Keratinocyte (primary cell): ENCODE measurements around the gene NYAP2. TPM values are rescaled to one million over a fixed set of nuclear protein-coding genes. Genes with fewer than 3 reads are reported as not detected.

ENCODE experiments used
- DNase-seq: peaks from one replicate; pipeline ENCODE4 v3.0.0-alpha.2; 2011; ENCODE audit warnings: low read depth, missing footprints, low spot score
- FAIRE-seq: peaks from 2 replicates; lab custom pipeline; 2011; peaks lifted over from hg19 to GRCh38; lab: Jason Lieb, UNC
- H2AFZ ChIP-seq: 2 replicates; pipeline ENCODE4 v1.6.0; 2012; ENCODE audit warnings: low read length, control low read depth, inconsistent platforms; ENCODE audit not compliant: control insufficient read depth
- H3K27ac ChIP-seq: 2 replicates; pipeline ENCODE4 v1.5.1; 2011; ENCODE audit warnings: low read length; ENCODE audit not compliant: control insufficient read depth, insufficient read depth
- H3K27me3 ChIP-seq: 3 replicates; pipeline ENCODE4 v1.6.0; 2011; ENCODE audit warnings: low read length; ENCODE audit not compliant: control insufficient read depth, insufficient read depth; ENCODE audit errors: extremely low read depth
- H3K36me3 ChIP-seq, 2 experiments: 2 replicates in 1 of 2; 3 replicates in 1 of 2; pipeline ENCODE4 v1.5.1; 2011; ENCODE audit warnings: low read length in 2 of 2, mild to moderate bottlenecking in 1 of 2; ENCODE audit not compliant: control insufficient read depth in 2 of 2, insufficient read depth in 2 of 2; ENCODE audit errors: extremely low read depth in 1 of 2
- H3K4me1 ChIP-seq: 3 replicates; pipeline ENCODE4 v1.5.1; 2011; ENCODE audit warnings: low read length; ENCODE audit not compliant: control insufficient read depth, insufficient read depth; ENCODE audit errors: extremely low read depth
- H3K4me2 ChIP-seq: 3 replicates; pipeline ENCODE4 v1.6.0; 2011; ENCODE audit warnings: low read depth, low read length; ENCODE audit not compliant: control insufficient read depth, insufficient read depth; ENCODE audit errors: extremely low read depth
- H3K4me3 ChIP-seq, 3 experiments: fragments of 200-600 bp in 1 of 3; sonication (generic) in 1 of 3; 2 replicates in 2 of 3; 3 replicates in 1 of 3; pipeline ENCODE4 v1.5.1; 2011 to 2016; ENCODE audit warnings: low read length in 3 of 3, mild to moderate bottlenecking in 3 of 3, control low read depth in 2 of 3, inconsistent platforms in 1 of 3, low read depth in 1 of 3, mixed read lengths in 1 of 3, mixed run types in 1 of 3, moderate library complexity in 1 of 3; ENCODE audit not compliant: control insufficient read depth in 2 of 3, insufficient read depth in 2 of 3; ENCODE audit errors: extremely low read depth in 1 of 3
- H3K79me2 ChIP-seq: 2 replicates; pipeline ENCODE4 v1.6.0; 2012; ENCODE audit warnings: low read length; ENCODE audit not compliant: control insufficient read depth, insufficient read depth
- H3K9ac ChIP-seq: 3 replicates; pipeline ENCODE4 v1.6.0; 2011; ENCODE audit warnings: low read length; ENCODE audit not compliant: control insufficient read depth, insufficient read depth; ENCODE audit errors: extremely low read depth
- H3K9me1 ChIP-seq: 3 replicates; pipeline ENCODE4 v1.6.0; 2011; ENCODE audit warnings: low read length; ENCODE audit not compliant: control insufficient read depth, insufficient read depth; ENCODE audit errors: extremely low read depth
- H3K9me3 ChIP-seq: 2 replicates; pipeline ENCODE4 v1.5.1; 2012; ENCODE audit warnings: low read depth, low read length; ENCODE audit not compliant: control insufficient read depth
- H4K20me1 ChIP-seq: 3 replicates; pipeline ENCODE4 v1.6.0; 2011; ENCODE audit warnings: low read length; ENCODE audit not compliant: control insufficient read depth, insufficient read depth; ENCODE audit errors: extremely low read depth
- CTCF ChIP-seq, 3 experiments: IDR thresholded peaks in 1 of 3; conservative IDR thresholded peaks in 1 of 3; optimal IDR thresholded peaks in 1 of 3; 2 replicates in 2 of 3; 3 replicates in 1 of 3; pipeline versions ENCODE3 to v1.5.1; 2011; ENCODE audit warnings: low read length in 3 of 3, mild to moderate bottlenecking in 3 of 3, moderate library complexity in 2 of 3, control low read depth in 1 of 3, inconsistent platforms in 1 of 3; ENCODE audit not compliant: insufficient read depth in 2 of 3; ENCODE audit errors: extremely low read depth in 1 of 3
- EZH2 ChIP-seq: IDR thresholded peaks from one replicate; pipeline ENCODE4 v1.6.1; 2012; ENCODE audit warnings: inconsistent platforms, mild to moderate bottlenecking, low read length, moderate library complexity
- dilution Hi-C: fragments of 300-500 bp; cut with MboI; formaldehyde crosslinking; loops from one replicate; pipeline ENCODE4 v1.7.0; 2020; ENCODE audit warnings: low sequenced_read_pairs; ENCODE audit not compliant: extremely low pct_ligation_motif_present
- polyA plus RNA-seq, 5 experiments: library from polyadenylated mRNA; depleted of rRNA in 3 of 5; stranded (reverse) in 3 of 5; stranded (forward) in 1 of 5; unstranded in 1 of 5; fragments of >200 nt; gene quantifications; 1 replicate in 1 of 5; 2 replicates in 3 of 5; 3 replicates in 1 of 5; pipeline versions ENCODE4 v1.2.1 to v1.2.3, GENCODE V29; 2011 to 2012; ENCODE audit warnings: missing spikeins in 2 of 5, low read depth in 1 of 5, low replicate concordance in 1 of 5

Gene NYAP2
- polyA plus RNA-seq, 1 donor (not counting 4 experiments of a cell fraction or from before 2014, with no cell fraction given): not detected

- H4K20me1 ChIP-seq: no peaks in the 10 kb centered on the region
Measured at GRCh38 chr2:225416616-225417367, 17.3 kb downstream of the NYAP2 start.

DNA sequence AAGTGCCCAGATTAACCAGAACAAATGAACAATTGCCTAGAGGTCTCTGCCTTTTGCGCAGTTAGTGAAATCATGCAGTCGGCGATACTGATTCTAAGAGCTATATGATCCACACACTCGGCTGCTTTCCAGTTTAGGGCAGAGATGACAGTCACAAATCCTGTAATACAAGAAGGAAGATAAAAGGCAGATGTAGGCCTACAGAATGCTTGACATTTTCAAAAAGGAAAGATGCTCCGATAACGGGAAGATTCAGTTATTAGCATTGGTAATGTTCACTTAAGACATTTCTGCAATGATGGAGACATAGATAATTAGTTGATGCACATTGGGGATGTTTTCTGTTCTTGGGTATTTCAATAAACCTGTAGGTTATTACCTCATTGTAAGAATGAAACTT lies 19.5 kb downstream of the NYAP2 start:
- Histone ChIP-seq H3K9me1 (no peaks in the 10 kb centered on the region), H3K79me2 (no peaks in the 10 kb centered on the region), H4K20me1 (no peaks in the 10 kb centered on the region), H3K4me1 (no peaks in the 10 kb centered on the region), H3K9ac (no peak overlapping the region), H2AFZ (no peak overlapping the region), H3K4me2 (no peak overlapping the region), H3K27me3 (no peaks in the 10 kb centered on the region), H3K9me3 (no peaks in the 10 kb centered on the region), H3K4me3 (no peak overlapping the region), H3K27ac (no peak overlapping the region), H3K36me3 (no peaks in the 10 kb centered on the region)
- TF ChIP-seq EZH2 (no peak), CTCF (optimal IDR thresholded peaks at IDR 0.05 in 1 of 3, IDR thresholded peaks at IDR 0.05 in 1 of 3, conservative IDR thresholded peaks at IDR 0.05 in 1 of 3; ENCODE audit: extremely low read depth in 1 of 3, insufficient read depth in 2 of 3, low read length in 3 of 3) (no peak)
- DNase-seq: no peak
- no peak for FAIRE-seq
- dilution Hi-C loops: no loop called here

More at GRCh38 chr2:225416616-225417367, 17.3 kb downstream of the NYAP2 start:
- TF ChIP-seq EZH2 (no peak), CTCF (optimal IDR thresholded peaks at IDR 0.05 in 1 of 3, IDR thresholded peaks at IDR 0.05 in 1 of 3, conservative IDR thresholded peaks at IDR 0.05 in 1 of 3; ENCODE audit: extremely low read depth in 1 of 3, insufficient read depth in 2 of 3, low read length in 3 of 3) (no peak)
- Histone ChIP-seq H3K9me1 (no peaks in the 10 kb centered on the region), H3K4me3 (no peak overlapping the region), H3K9me3 (no peaks in the 10 kb centered on the region), H3K4me1 (no peaks in the 10 kb centered on the region), H3K27ac (no peak overlapping the region), H3K79me2 (no peaks in the 10 kb centered on the region), H2AFZ (no peak overlapping the region), H3K36me3 (no peaks in the 10 kb centered on the region), H3K9ac (no peak overlapping the region), H3K4me2 (no peak overlapping the region), H3K27me3 (no peaks in the 10 kb centered on the region)
- FAIRE-seq (no peak), DNase-seq (no peak)
- dilution Hi-C loops: no loop called here
